ENCODE results near the gene ARMC9.

Gene ARMC9

GRCh38 chr2:231360401-231360800 lies 162.0 kb downstream of the ARMC9 start:
- H3K4me3 ChIP-seq (ENCODE audit: low read depth, low read length), result no peak overlapping the region
- TF ChIP-seq, protein P1, sequence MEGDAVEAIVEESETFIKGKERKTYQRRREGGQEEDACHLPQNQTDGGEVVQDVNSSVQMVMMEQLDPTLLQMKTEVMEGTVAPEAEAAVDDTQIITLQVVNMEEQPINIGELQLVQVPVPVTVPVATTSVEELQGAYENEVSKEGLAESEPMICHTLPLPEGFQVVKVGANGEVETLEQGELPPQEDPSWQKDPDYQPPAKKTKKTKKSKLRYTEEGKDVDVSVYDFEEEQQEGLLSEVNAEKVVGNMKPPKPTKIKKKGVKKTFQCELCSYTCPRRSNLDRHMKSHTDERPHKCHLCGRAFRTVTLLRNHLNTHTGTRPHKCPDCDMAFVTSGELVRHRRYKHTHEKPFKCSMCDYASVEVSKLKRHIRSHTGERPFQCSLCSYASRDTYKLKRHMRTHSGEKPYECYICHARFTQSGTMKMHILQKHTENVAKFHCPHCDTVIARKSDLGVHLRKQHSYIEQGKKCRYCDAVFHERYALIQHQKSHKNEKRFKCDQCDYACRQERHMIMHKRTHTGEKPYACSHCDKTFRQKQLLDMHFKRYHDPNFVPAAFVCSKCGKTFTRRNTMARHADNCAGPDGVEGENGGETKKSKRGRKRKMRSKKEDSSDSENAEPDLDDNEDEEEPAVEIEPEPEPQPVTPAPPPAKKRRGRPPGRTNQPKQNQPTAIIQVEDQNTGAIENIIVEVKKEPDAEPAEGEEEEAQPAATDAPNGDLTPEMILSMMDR (IDR thresholded peaks at IDR 0.05; ENCODE audit: borderline replicate concordance, insufficient read depth, low read depth, low read length), result no peak

GRCh38 chr2:231360881-231361371 lies 162.5 kb downstream of the ARMC9 start:
- TF ChIP-seq, protein P1 (IDR thresholded peaks at IDR 0.05; ENCODE audit: borderline replicate concordance, insufficient read depth, low read depth, low read length), result no peak
- H3K4me3 ChIP-seq (ENCODE audit: low read depth, low read length), result no peak overlapping the region

DNA sequence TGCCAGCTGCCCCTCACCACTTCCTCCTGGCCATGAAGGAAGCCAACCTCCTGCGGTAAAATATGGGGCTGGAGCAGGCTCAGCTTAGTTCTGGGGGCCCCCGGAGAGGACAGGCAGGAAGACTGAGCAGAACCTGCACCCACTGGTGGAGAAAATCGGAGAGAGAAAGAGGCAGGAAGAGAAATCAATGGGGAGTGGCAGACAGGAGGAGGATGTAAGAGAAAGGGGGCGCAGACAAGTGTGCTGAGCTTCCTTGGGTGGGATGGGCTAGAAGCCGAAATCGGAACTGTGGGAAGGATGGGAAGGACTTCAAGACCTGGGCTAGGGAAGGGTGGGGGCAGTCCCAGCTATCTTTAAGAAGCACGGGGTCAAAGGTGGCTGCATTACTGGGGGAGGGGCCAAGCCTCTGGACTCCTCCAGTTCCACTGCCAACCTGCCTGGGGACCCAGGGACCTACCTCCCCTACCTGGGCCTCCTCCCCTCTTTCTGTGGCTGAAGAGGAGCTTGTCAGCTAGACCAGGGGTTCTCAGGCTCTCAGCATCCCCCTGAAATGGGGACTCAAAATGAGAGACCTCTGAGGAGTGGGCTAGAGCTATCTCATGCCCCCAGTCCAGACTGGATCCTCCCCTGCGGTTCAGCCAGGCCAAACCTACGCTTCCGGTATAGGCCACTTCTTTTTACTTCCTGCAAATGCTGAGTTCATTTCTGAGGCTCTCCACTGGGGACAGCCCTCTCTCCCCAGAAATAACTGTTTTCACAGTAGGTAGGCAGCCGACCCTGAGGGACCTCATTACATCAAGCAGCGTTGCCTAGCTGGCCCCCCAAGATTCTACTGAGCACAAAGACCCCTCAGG lies 163.5 kb downstream of the ARMC9 start:
- no peak overlapping the region for H3K4me3 ChIP-seq (ENCODE audit: low read depth, low read length)

GRCh38 chr2:231362555-231363184 lies 164.2 kb downstream of the ARMC9 start:
- no peak overlapping the region for H3K4me3 ChIP-seq (ENCODE audit: low read depth, low read length)
- TF ChIP-seq, protein P1 (IDR thresholded peaks at IDR 0.05; ENCODE audit: borderline replicate concordance, insufficient read depth, low read depth, low read length), result no peak

More for the DNA sequence above, 163.5 kb downstream of the ARMC9 start:
- TF ChIP-seq, protein P1 (IDR thresholded peaks at IDR 0.05; ENCODE audit: borderline replicate concordance, insufficient read depth, low read depth, low read length), result peak; percentile 44; the same call in 1 of the 2 replicates

GRCh38 chr2:231364061-231364460 lies 165.6 kb downstream of the ARMC9 start:
- H3K4me3 ChIP-seq (ENCODE audit: low read depth, low read length), result no peak overlapping the region
- TF ChIP-seq, protein P1 (IDR thresholded peaks at IDR 0.05; ENCODE audit: borderline replicate concordance, insufficient read depth, low read depth, low read length), result no peak

DNA sequence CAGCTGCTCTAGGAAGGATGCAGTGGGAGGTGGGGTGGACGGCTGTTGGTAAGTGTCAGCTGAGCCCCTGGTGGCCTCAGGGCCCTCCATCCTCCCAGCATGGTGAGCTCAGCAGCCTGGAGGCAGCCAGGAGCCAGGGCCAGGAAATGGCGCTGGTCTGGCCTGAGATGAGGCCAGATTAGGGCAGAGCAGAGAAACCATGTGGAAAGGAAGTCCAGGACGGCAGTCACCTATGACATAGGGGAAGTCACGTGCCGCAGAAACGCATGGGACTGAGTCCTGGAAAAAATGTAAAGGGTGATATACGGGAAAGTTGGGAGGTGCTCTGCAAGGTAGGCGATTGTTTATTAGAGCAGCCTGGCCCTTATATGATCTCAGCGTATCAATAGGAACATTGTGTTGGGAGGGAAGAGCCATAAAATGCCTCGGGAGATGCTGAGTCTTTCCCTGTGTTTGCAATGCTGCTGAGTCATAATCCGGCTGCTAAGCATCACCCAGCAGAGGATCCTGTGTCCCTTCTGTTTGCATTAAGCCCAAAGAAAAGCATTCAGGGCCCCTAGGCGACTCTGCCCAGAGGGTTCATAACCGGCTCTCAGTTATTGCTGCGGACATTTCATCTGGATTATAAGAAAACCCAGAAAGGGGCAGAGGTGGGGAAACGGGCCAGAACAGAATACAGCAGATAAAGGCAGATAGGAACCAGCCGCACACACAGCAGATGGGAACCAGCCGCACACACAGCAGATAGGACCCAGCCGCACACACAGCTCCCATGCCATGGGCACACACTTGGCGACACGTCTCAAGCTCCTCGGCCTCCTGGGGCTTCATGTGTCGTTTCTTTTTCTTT lies 166.8 kb downstream of the ARMC9 start:
- H3K4me3 ChIP-seq (ENCODE audit: low read depth, low read length), result no peak overlapping the region
- TF ChIP-seq, protein P1 (IDR thresholded peaks at IDR 0.05; ENCODE audit: borderline replicate concordance, insufficient read depth, low read depth, low read length), result no peak

Measured in GM12875 (cell line).